Hepatic stellate cell (primary cell): ENCODE results near the gene POU2F2.
A peak's percentile ranks its signal among the peaks of the same experiment; 100 is the strongest.
"Not testable (repeated sequence)": the region's sequence is repeated elsewhere in the genome, so short reads cannot be mapped to it uniquely, and the experiment has no call there.

ENCODE experiments used
- DNase-seq: peaks from one replicate; pipeline ENCODE4 v3.0.0; 2011; ENCODE audit warnings: low spot score

Gene POU2F2

DNA sequence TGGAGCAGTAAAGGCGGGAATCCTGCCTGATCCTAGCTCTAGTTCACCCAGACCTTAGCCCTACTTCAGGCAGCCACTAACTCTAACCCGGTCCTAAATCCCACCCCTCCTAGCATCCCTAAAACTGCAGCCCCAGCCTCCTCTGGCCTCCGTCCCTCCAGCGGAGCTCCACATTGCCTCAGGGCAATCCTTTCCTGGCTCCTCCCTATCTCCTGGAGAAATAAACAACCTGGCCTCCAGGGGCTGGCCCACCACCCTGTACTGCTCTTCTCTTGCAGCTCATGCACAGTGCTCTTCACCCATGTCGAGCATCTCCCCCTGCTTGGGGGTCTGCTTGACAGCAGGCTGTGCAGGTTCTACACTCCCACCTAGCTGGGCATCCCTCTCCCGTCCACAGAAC is 6.7 kb downstream of the POU2F2 start:
- no peak for DNase-seq

DNA sequence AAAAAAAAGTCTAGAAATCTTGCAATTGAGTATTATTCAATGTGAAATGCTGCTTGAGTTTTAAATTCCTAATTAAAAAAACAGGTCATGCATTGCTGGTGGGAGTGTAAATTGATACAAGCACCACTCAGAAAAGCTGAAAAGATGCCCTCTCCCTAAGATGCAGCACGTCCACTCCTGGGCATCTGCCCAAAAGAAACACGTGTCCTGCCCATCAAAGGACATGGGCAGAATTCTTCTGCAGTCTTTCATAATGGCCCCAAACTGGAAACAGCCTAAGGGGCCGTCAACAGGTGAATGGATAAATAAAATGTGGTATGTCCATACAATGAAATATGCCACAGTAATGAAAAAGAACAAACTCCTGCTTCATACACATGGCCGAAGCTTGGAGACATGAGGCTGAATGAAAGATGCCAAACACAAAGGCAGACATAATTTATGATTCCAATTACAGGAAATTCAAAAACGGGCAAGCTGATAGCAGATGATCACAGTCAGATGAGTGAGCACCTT is 7.8 kb downstream of the POU2F2 start:
- no peak for DNase-seq

DNA sequence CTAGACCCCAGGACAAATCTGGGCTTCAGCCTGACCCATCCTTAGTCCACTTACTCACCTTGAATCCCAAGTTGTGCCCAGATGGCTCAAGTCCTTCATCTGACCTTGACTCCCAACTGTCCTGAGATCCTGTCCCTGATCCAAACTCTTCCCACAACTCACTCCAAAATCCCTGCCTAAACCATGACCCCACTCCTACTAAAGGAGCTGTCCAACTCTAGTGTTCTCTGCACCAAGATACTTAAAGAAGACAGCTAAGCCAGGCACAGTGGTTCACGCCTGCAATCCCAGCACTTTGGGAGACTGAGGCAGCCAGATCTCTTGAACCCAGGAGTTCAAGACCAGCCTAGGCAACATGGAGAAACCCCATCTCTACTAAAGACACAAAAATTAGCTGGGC is 8.5 kb downstream of the POU2F2 start:
- DNase-seq = no peak

DNA sequence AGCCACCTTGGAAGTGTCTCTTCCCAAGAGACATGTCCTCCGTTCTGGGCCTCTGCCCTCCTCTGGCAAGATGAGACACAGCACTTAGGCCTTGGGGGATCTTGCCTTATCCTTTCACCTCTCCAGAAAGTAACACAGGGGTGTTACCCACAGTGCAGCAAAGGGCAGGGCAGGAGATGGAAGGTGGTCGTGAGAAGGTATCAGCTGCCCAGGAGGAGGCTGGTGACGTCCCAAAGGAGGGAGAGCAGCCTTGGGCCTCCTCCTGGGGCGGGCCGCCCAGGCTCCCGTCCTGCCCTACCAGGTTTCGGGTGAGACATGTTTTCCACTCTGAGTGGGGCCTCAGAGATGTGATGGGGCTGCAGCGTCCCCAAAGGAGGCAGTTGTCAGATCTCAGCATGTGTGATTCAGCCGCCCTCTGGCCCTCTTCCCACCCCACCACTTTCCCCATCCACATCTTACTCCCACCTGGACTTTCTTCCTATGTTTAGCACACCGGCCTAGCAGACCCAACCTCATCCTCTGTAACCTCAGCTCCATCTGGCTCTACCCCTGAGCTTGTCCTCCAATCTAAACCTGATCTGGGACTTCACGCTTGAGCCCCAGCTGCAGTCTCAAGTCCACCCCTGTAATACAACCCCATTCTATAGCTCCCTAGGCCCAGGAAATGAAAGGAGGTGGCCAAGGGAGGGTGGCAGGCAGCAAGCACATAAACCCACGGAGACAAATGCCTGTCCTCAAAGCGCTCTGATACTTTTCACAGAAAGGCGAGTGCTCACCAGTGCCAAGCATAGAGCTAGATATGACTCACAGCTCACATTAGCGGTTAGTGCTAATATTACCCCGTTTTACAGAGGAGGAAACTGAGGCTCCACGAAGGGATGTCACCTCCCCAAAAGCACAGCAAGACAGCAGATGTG is 9.3 kb downstream of the POU2F2 start:
- DNase-seq = no peak

DNA sequence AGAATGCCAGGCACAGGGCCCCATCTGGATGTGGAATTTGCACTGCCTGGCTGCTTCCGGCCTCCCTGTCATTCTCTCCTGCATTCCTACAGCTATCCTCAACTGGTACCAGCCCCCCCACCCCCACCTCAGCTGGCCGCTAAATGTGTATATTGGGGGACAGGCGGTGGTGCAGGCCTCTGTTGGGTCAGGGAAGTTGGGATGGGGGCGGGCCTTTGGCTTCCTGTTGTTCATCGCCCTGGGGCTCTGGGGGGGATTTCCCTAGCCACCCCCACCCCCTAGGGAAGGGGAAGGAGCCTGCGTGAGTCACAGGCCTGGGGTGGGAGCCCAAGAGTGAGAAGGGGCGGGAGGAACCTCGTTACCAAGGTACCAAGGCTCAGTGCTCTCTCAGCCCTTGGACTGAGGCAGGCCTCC is 10.6 kb downstream of the POU2F2 start:
- DNase-seq = peak; percentile 93

DNA sequence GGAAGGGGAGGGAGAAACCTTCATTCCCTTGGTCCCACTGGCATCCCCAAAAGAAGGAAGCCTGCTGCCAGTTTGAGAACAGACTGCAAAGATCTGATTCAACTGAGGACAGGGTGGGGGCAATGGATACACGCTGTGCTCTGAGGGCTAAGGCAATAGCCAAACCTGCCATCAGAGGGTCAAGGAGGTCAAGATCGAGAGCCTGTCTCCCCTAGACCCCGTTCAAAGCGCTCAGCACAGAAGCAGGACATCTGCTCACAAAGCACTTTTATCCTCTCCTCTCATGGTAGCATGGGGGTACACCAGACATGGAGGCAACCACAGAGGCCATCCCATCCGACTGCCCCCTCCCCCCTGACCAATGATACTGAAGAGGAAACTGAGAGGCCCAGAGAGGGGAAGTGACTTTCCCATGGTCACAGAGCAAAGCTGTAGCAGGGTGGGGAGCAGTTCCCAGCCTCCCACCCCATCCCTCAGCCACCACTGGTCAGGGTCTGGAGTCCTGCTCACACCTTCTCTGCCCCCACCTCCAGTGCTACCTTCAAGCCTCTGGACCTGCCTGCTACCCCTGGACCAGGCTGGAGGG is 11.1 kb downstream of the POU2F2 start:
- no peak for DNase-seq

DNA sequence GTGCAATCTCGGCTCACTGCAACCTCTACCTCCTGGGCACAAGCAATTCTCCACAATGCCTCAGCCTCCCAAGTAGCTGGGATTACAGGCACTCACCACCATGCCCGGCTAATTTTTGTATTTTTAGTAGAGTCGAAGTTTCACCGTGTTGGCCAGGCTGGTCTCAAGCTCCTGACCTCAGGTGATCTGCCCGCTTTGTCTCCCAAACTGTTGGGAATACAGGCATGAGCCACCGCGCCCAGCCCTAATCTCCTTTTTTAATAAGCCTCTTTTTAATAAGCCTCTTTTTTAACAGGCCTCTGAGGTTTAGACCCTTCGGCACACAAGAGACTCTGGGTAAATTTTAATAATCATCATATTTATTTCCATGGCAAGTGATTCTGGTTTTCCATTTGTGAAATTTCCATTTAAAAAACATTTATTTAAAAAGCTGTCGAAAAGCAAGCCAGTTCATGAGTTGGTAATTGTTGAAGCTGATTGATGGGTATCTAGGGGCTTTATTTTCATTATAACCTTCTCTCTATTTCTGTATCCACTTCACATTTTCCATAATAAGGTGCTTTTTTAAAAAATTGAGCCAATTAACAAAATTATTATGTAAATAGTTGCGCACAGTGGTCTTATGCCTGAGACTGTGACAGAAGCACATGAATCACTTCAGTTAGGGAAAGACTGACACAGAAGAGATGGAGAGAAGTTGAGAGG is 11.8 kb downstream of the POU2F2 start:
- DNase-seq = no peak

DNA sequence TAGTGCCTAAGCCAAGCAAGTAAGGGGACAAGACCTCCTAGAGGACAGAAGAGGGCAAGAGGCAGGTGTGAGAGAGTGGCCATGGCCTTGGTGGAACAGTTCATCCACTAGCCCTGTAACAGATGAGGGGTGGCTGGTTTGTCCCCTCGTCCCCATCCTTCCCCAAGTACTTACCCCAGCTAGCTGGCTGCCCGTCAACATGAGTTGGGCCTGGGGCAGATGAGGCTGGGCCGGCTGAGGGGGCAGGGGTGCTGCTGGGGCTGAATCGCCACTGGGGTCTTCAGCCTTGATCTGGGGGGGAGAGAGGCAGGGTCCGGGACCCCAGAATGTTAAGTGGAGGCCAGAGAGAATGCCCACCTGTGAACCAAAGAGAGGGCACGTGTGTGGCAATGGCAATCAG is 15.2 kb downstream of the POU2F2 start:
- DNase-seq = no peak

DNA sequence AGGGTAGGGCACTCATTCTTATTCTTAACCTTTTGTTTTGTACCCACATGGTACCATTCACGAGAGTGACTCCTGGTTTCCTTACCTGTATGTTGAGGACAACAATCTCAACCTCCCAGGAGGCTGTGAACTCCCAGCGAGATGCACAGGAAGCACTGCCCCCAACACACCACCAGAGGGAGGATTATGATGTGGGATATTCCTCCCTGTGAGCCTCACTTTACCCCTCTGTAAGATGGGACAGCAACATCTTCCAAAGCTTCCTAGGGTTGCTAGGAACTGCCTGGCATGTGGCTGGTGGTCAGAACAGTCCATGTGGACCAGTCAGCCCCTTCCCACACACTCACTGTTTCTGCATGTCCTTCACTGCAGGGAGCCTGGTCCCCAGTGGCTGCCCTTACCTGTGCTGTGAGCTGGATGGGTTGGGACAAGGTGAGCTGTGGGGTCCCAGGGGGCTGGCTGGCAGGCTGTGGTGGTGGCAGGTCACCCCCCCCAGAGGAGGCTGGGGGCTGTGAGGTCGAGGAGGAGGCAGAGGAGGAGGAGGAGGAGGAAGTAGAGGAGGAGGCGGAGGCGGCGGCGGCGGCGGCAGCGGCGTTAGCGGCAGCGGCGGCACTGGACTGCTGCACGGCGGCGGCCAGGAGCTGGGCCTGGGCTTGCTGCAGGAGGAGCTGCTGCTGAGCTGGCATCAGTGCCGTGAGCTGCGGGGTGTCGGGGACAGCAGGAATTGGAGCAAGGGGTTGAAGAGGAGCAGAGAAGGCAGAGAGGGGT is 15.8 kb downstream of the POU2F2 start:
- DNase-seq = no peak

DNA sequence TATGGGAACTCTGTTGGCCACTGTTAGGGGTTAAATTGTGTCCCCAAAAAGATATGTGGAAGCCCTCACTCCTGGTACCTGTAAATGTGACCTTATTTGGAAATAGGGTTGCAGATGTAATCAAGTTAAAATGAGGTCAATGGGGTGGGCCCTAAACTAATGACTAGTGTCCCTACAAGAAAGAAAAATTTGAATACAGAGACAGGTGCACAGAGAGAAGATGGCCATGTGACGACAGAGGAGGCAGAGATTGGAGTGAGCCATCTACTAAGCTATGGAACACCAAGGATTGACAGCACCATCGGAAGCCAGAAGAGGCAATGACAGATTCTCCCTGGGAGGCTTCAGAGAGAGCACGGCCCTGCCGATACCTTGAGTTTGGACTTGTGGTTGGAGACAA is 16.5 kb downstream of the POU2F2 start:
- DNase-seq = no peak

DNA sequence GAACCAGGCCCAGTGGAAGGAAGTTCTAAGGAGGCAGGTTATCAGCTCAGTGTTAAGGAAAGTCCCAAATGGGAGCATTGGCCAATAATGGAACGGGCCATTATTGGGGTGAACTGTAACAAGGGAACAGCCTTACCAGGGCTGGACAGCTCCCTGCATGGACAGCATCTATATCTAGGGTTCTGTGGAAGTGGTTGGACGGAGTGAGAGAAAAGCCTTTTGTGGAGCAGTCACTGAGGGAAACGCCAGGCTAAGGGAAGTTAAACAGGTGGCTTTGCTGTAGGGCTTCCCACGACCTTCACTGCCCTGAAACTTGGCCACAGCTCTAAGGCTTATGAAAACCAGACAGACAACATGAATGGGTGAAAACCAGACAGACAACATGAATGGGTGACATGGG is 17.0 kb downstream of the POU2F2 start:
- no peak for DNase-seq

DNA sequence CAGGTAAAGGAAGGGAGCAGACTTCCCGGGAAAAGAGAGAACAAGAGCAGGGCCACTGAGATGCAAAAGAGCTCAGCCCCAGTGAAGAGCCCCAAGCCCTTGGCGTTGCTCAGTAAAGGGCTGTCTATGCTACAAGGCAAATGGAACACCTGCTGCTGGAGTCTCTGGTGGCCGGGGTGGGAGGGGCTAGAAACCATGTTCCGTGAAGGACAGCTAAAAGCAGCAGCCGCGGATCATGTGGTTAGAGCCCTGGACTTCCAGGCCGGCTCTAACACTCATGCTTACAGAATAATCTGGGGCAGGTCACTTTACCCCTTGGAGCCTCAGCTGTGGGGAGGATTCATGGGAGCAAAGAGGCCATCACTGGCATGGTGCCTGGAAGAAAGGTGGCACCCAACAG is 17.8 kb downstream of the POU2F2 start:
- no peak for DNase-seq

DNA sequence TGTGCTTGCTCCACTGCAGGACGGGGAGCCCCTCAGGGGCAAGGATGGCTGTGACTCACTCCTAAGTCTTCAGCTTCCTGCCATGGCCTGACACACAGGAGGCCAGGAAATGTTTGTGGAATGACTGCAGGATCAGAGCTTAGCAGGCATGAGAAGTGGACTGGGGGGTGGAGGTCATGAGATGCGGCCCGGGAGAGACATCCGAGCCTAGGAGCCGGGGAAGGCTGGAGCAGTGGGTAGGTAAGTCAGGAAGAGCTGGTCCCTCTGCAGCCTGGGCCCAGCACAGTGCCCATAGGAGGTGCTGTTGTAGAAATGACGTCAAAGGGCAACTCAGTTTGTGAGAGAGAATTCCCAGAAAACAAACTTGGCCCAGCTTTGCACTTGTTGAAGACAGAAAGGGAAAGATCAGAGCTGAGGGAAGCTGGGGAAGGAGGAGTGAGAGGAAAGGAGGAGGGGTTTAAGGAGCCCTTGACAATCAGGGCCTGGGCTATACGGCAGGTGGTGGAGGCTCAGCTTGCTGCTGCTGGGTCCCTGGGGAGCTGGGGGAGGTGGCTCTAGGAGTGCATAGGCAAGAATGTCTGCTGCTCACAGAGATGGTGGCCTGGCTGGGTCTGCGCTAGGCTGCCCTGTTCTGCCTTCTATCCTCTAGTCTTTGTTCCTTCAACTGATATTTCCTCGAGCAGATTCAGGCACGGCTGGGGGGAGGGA is 18.5 kb downstream of the POU2F2 start:
- peak; percentile 96 for DNase-seq

DNA sequence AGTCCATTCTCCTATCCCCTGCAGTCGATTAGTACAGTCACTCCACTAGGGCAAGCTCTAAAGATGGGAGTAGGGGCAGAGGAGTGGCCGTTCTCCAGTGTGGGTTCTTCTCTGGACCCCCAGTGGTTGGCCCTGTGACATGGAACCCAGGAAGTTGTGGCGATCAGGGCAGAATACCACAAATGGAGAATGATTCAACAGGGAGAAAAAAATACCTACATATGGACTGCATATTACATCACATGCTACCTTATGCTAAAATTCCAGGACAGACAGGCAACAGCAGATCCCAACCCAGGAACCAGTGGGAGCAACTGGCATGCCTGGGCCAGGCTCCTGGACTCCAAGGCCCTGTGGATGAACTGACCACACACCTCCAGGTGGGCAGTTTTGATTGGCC is 20.4 kb downstream of the POU2F2 start:
- no peak for DNase-seq

DNA sequence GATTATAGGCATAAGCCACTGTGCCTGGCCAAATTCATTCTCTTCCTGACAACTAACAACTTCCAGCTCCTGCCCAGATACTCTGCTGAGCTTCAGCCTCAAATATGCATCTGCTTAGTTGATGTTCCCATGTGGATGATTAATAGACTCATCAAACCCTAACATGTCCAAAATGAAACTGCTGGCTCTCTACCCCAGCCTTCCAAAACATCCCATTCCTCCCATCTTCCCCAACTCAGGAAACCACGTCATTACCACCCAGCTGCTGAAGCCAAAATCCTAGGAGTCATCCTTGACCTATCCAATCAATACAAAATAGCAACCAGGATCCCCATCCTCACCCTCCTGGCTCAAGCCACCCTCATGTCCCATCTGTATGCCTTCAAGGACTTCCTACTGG is 20.9 kb downstream of the POU2F2 start:
- DNase-seq = peak; percentile 65

DNA sequence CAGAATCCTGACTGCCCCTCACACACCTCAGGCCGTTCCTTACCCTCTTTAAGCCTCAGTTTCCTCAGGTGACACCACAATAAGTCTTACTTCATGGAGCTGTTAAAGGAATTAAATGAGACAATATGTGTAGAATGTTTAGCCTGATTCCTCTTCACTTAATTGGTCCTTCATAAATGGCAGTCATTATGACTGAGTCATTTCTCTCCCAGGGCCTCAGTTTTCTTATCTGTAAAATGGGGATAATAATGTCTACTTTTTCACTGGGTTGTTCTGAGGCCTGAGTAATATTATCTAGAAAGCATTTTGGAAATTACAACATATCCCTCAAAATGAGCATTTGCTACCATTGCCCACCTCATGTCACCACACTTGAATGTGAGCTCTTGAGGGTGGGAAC is 21.6 kb downstream of the POU2F2 start:
- DNase-seq = no peak

DNA sequence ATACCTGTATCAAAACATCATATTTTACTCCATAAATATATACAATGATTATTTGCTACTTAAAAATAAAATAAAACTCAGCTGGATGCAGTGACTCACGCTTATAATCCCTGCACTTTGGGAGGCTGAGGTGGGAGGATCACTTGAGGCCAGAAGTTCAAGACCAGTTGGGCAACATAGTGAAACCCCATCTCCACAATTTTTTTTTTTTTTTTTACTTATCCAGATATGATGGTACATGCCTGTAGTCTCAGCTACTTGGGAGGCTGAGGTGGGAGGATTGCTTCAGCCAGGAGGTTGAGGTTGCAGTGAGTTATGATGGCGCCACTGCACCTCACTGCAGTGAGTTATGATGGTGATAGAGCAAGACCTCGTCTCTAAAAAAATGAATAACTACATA is 22.4 kb downstream of the POU2F2 start:
- DNase-seq = no peak

DNA sequence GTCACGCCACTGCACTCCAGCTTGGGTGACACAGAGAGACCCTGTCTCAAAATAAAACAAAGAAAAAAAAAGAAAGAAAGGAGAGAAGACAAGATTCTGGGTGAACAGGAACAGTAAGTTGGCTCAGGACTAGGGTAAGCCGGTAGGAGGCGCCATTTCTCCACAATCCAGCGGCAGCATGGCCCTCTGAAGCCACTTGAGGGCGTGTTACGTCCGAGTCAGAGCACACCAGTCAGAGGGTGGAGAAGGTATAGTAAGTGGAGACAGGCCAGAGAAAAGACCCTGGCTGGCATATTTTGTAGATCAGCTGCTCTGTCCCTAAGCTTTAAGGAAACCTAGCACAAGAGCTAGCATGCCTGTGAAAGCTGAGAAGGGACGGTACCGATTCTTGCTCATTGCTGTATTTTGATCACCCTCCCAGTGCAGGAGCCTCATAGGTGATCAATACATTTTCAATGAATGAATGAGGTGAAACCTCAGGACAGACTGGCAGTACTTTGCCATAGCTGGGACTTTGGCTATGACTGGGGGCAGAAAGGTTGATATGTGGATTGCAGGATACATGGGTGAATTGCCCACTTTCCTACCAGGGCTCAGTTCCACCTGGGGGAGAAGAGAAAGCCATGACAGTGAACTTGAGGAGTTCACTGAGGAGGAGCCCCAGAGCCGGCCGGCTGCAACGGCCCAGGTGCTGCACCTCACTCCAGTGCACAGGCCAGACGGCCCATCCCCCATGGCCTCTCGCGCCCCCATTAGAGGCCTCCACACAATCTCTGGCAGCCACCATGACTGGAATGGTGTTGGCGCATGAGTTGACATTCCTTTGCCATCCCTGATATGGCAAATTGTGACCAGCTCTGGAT is 23.5 kb downstream of the POU2F2 start:
- DNase-seq = peak; percentile 85

DNA sequence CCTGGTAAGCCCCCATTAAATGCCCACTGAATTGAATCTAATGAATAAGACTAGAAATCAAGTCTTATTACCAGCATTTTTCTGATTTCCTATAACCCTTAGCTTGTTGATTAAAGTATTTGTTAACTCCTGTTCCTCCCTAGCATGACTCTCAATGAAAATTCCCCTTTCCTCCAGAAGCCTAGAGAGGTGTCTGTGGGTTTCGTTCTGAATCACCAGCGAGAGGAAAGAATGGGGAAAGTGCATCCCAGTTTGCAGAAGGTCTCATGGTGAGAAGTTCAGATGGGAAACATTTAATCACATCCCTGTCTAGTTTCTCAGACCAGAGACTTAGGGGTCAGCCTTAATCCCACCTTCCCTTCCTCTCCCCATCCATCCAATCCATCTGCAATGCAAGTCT is 26.9 kb downstream of the POU2F2 start:
- no peak for DNase-seq

DNA sequence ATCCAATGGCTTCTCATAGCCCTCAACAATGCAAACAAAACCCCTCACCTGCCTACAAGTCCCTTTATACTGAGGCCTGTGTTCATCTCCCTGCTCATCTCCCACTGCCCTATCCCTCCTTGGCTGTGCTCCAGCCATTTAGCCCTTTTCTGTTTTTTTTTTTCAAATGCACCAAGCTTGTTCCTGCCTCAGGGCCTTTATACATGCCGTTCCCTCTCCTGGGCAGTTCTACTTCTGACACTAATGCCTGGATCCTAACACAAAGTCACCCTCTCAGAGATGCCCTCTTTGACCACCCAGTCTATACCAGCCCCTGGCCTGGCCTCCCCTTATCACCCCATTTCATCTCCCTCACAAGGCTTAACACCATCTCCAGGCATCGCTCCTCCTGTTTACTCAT is 29.4 kb downstream of the POU2F2 start:
- DNase-seq = no peak

DNA sequence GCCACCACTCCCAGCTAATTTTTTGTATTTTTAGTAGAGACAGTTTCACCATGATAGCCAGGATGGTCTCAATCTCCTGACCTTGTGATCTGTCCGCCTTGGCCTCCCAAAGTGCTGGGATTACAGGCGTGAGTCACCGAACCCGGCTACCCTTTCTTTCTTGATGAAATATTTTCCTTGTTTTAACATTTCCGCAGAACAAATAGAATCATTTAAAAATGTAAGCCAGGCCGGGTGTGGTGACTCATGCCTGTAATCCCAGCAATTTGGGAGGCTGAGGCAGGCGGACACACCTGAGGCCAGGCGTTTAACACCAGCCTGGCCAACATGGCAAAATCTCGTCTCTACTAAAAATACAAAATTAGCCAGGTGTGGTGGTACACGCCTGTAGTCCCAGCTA is 32.0 kb downstream of the POU2F2 start:
- DNase-seq = not testable (repeated sequence)
